NCI-H2196 treated with DMSO at 0.1 percent for 48 hours (cell line): ENCODE data around the gene FAM118B.

Experiments used
- DNase-seq: peaks from one replicate; lab custom pipeline; 2025; ENCODE audit not compliant: unreplicated experiment; lab: John Stamatoyannopoulos, UW

FAM118B gene

DNA sequence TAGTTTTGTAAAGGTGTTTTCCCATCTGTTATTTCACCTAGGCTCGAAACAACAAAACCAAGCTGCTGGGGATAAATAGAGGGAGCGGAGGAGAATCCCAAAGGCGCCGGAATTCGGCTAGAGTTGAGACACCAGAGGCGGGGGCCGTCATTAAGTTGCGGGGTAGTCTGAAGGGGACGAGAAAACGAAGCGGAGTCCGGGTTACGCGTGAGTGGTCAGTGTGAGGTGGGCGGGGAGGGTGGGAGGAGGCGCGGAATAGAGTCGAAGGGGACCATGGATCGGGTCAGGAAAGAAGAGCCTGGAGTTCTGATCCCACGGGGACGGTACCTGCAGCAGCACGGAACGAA is 56.8 kb downstream of the FAM118B start:
- no peak for DNase-seq

DNA sequence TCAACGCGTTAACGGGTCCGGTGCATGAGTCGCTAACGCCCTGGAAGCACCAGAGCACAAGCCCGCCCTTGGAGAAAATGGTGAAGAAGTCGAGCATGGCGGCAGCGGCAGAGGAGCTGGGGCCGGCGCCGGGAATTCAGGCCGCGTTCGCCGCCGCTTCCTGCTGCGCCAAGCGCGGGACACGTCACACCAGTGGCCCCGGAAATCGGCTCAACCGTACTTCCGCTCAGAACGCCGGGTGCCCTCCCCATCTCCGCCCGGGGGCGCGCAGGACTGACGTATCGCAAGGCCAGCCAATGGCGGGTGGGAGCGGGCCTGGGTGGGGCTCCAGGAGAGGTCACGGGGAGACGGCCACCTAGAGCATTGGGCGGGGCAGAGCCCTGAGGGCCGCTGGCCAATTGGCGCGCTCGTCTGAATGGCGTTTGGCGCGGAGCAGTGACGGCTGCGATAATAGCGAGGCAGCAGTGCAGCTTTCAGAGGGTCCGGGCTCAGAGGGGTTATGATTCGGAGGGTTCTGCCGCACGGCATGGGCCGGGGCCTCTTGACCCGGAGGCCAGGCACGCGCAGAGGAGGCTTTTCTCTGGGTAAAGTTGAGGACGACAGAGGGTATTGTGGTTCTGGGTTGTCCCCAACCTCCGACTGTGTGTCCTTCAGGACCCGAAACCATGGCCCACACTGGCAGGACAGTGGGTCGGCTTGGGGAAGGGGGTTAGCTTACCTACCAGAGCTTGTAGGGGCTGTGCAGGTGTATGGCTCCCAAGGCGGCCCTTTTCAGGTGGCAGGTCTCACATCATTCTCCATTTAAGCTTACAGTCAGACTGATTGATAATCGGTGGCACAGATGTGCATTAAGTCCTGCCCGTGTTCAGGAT is 57.4 kb downstream of the FAM118B start, which contains the start of the genes FOXRED1 and SRPRA:
TSS of gene FOXRED1 (plus strand) at position 447 of the 872 bp plus-strand sequence. CDS start at position 500, 53 bp downstream.
TSS of gene SRPRA (minus strand) at position 188 of the 872 bp plus-strand sequence. CDS start at position 97, 91 bp downstream.
- peak; percentile 98 for DNase-seq

DNA sequence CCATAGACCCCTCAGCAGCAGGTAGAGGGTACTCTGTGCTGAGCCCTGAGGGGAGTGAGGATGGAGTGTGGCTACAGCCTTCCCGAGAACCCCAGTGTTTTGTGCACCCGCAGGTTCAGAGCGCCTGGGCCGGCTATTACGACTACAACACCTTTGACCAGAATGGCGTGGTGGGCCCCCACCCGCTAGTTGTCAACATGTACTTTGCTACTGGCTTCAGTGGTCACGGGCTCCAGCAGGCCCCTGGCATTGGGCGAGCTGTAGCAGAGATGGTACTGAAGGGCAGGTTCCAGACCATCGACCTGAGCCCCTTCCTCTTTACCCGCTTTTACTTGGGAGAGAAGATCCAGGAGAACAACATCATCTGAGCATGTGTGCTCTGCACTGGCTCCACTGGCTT is 65.7 kb downstream of the FAM118B start:
- no peak for DNase-seq

DNA sequence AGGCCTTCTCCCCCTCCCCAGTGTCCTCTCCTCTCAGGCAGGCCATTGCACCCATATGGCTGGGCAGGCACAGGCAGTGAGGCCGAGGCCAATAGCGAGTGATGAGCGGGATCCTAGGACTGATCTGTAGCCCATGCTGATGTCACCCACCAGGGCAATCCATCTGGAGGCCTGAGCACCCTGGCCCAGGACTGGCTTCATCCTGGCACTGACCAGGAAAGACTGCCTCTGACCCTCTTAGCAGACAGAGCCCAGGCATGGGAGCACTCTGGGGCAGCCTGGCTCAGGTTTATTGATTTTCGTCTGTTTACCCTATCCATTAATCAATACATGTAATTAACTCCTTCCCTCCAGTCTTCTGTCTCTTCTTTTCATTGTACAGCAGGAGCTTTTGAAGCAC is 66.2 kb downstream of the FAM118B start:
- no peak for DNase-seq

DNA sequence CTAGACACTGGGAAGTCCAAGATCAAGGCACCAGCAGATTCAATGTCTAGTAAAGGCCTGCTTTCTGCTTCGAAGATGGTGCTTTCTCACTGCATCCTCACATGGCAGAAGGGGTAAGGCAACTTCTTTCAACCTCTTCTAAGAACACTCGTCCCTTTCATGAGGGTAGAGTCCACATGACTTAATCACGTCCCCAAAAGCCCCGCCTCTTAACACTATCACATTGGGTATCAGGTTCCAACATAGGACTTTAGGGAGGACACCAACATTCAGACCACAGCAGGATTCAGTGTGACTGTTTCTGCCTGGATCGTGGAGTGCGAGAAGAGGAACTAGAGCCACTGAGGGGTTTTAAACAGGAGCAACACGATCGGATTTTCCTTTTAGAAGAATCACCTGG is 67.6 kb downstream of the FAM118B start:
- no peak for DNase-seq

DNA sequence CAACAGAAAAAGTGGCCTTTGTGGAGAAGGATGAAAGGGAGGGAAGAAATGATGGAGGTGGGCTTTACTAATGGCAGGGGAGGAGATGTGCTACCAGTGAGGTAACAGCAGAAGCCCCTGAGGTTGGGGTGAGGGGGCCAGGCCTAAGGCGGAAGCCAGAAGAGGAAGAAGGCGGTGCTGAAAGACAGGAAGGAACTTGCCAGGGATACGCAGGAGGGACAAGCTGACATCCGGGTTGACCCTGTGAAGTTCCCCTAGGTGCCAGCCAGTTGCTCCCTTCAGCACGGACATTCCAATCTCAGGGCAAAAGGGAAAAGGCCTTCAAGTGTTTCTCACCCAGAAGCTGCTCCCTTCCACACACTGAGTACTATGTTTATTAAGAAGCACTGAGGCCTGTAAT is 69.0 kb downstream of the FAM118B start:
- no peak for DNase-seq

DNA sequence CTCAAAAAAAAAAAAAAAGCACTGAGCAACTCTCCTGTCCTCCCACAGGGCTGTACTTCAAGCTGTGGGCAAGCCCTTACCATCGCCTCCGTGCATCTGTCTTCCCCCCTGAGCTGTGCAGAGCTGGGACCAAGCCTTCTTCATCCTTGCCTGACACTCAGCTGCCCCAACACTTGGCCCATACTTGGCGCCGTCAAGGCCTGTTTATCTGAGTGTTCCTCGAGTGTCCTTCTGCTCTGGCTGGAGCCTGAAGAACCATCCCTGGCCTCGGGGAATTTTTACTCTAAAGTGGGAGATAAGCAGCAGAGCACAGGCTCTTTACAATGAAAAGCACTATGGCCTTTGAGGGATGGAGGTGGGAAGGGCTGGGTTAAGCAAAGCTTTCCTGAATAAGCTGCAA is 69.7 kb downstream of the FAM118B start:
- DNase-seq = no peak

DNA sequence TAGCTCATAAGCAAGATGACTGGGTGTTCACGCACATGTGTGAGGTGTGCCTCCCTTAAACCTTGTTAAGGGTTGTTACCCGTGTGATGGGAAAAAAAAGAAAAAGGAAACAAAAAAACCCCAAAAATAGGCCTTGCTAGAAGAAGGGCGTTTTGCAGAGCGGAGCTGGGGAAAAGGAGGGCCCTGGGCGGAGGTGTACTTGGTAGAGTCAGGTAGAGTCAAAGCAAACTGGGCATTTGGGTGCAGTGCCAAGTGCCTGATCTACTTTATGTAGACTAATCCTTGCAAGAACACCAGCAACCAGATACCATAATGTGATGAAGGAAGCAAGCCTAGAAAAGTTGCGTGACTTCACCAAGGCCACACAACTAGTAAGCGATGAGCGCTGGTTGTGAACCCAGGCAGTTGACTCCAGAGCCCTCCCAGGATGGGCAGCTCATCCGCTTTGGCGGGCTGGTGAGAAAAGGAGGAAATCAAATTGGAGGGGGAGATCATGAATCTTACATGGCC is 70.1 kb downstream of the FAM118B start:
- DNase-seq = no peak

DNA sequence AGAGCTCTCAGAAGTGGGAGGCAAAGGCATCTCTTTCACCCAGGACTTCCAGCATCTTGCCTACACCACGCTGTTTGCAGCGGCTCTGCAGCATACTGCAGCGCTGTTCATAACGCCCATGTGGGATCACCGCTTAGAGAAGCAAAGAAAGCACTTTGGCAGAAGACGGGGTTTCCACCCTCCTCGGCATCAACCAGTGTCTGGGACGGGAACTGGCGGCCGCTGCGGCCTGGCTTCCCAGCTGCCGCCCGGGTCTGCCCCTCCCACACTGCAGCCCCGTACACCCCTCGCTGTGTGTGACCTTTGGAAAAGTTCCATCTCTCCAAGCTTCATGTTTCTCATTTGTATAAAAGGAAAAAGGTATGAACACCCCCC is 70.8 kb downstream of the FAM118B start:
- DNase-seq = no peak

DNA sequence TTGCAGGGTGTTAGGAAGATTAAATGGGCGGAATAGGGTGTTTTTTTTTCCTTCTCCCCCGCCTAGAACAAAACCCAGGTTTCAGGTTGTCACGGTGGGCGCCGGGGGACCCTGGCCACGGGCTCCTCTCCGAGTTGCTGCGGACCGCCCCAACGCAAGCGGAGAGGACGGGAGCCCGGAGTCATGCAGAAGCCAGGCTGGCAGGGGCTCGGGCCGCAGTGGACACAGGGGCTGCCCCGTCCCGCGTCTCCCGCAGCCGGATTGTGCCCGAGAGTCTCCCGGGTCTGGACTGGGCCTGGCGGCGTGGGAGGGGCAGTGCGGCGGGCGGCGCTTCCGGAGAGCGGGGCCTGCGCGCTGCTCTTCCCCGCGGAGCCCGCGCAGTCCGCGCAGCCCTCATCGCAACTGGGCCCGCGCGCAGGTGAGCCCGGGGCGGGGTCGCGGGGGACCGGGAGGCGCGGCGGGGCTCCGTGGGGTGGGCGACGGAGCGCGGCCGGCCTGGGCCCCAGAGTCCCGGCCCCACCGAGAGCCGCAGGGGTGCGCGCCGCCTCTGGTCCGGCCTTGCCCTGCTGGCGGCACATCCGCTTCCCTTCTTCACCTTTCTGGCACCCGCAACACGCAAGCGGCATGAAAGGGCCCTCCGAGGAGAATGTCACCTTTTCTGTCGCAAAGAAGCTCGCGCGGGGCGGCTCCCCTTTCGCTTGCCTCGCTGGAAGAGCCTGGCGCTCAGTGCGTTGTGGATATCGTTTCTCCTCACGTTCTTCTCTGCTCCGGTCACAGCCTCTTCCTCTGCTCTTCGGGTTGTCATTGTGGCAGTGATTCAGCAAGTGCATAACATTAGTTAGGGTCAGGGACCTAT is 71.4 kb downstream of the FAM118B start, which contains the start of gene TIRAP:
TSS of gene TIRAP (plus strand) at position 358 of the 856 bp plus-strand sequence. CDS start 7,802 bp downstream, outside the sequence.
- peak; percentile 48 for DNase-seq

DNA sequence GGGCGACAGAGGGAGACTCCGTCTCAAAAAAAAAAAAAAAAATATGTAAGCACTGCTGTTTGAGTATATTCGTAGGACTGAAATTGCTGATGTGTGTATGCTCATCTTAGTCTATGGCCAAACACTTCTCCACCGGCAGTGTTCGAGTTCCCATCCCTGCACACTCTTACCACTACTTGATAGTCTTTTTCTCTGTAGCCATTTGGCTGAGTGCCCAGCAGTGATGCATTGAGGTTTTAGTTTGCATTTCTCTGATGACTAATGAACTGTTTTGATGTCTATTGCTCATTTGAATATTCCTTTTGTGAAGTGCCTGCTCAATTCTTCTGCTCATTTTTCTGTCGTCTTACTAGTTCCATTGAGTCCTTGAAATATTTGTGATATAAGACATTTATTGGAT is 73.2 kb downstream of the FAM118B start:
- peak; percentile 61 for DNase-seq

DNA sequence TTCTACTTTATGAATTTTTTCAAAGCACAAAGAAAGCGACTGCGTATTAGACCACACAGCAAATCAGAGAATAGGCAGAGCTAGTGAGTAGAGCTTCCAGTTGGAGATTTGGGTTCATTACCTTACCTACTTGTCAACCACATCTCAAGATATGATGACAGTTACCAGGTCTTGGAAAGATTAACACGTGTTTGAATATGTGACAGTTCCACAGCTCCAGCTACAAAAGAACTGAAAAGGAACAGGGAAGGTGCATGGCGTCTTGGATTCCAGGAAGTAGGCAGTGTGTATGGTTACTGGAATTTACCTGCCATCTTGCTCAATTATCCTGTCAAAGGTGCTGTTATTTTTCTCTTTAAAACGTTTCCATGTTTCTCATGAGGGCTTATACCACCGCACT is 76.7 kb downstream of the FAM118B start:
- no peak for DNase-seq

DNA sequence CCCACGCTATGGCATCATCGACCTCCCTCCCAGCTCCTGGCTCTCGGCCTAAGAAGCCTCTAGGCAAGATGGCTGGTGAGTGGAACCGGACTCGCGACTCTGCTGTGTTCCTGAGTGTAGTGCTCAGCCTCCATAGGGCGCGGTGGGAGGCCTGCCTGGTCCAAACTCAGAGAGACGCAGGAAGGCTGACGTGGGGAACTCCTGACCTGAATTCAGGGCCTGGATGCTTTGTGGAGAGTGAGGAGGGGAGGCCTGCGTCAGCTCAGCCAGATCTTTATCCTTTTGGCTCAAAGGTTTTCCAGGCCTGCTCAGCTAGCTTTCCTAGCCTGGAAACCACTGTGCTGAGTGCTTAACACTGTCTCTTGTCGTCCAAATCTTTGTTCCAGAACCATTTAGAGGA is 79.3 kb downstream of the FAM118B start:
- no peak for DNase-seq

DNA sequence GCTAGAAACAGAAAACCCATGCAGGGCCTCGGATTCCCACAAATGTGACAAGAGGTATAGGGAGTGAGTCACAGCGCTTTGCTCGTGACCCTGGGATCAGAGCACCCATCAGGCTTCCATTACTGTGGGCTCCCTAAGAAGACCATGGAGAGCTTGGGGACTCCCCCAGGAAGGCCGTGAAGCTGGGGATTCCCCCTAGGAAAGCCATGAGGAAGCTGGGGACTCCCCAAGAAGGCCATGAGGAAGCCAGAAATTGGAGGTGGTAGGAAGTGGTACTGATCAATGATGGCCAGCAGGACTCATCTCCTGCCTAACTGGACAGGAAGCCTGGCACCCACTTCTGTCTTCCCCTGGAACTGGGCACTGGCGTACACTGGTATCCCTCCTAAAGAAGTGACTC is 82.1 kb downstream of the FAM118B start:
- DNase-seq = no peak

DNA sequence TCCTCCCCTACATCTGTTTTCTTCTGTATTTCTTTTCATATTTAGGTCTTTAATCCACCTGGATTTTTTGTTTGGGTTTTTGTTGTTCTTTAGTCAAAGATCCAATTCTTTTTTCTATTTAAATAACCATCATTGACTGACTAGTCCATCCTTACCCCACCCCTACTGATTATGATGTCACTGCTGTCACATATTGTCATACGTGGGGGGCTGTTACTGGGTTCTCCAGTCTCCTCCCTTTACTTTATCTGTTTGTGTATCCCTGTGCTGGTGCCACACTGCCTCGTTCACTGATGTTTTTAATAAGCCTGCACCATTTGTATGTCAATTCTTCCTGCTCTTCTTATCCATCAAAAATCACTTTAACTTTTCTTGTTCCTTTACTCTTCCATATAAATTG is 85.4 kb downstream of the FAM118B start:
- no peak for DNase-seq

DNA sequence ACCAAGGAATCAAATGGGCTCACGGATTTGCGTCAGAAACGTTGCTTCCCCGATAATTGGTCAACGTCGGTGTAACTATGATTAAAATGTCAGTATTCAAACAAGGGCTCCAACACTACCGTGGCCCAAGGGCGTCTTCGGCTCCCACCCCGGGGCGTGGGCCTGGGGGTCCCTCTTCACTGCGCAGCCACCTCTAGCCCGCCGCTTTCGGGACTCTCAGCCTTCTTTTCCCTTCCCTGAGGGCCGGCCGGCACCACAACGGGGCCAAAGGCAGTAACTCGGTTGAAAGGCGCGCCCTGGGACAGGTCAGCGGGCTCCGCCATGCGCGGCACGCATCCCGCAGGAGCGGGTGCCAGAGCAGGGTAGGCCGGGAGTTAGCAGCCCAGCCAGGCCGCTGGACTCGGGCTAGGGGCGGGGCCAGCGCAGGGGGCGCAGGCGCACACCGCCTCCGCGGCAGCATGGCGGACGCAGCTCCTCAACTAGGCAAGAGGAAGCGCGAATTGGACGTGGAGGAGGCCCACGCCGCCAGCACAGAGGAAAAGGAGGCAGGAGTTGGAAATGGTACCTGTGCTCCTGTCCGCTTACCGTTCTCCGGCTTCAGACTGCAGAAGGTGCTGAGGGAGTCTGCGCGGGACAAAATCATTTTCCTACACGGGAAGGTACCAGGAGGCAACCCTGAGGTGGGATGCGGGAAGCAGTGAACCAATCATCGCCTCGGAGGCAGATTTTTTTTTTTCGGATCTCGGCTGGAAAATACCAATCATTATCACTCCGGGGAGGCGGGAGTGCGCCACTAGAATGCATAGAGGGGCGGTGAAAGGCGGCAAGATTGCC is 92.3 kb downstream of the FAM118B start, which contains the start of gene DCPS:
TSS of gene DCPS (plus strand) at position 438 of the 834 bp plus-strand sequence. CDS start at position 459, 21 bp downstream.
- peak; percentile 82 for DNase-seq

DNA sequence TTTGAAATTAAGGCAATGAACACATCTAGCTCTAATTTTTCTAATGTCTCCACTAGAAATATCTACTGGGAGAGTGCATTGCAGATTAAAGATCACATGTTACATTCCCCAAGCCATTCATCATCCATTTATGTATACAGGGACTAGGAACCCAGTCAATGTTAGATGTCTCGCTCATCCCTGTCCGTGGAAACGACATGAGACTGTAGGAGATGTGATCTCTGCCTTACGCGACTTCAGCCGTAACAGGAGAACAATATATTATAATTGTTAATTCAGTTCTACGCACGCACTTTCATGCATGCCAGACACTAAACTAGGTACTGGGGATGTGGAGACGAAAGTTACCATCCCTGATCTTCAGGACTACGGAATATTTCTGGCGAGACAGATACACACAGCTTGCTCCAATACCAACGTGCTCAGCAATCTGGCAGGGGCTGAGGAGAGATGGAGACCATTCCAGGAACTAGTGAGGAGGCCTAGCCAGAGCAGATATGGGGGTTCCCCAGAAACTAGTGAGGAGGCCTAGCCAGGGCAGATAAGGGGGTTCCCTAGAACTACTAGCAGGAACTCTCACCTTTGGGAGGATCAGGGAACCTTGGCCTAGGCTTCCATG is 93.0 kb downstream of the FAM118B start:
- no peak for DNase-seq

DNA sequence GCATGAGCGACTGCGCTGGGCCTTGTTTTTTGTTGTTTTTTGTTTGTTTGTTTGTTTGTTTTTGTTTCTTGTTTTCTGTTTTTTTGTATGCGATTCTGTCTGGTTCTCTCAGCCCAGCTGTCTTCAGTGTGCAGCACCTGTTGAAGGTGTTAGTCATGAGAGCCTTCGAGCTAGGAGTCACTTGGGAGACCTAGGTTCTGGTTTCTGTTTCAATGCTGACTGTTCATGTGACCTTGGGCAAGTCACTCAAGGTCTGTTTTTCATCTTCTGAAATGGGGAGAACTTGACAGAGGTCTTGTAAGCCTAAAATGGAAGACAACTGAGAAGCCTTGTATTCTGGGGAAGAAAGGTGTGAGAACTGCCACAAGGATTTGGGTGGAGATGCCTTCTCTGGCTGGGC is 94.1 kb downstream of the FAM118B start:
- DNase-seq = no peak

DNA sequence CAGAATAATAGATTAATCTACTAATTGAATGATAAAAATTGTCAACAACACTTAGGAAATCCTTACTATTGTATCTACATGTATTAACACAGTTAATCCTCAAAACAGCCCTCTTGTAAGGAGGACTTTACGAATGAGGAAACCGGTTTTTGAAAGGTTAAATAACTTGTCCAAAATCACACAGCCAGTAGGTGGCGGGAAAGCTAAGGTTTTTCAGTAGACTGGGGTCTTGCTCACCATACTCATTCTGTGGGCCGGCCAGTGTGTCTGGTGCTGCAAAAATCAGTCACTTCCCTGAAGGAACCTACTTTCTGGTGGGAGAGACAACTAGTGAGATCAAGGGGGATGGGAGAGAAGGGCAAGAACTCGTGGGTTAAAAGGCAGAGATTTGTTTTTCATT is 96.1 kb downstream of the FAM118B start:
- DNase-seq = no peak

DNA sequence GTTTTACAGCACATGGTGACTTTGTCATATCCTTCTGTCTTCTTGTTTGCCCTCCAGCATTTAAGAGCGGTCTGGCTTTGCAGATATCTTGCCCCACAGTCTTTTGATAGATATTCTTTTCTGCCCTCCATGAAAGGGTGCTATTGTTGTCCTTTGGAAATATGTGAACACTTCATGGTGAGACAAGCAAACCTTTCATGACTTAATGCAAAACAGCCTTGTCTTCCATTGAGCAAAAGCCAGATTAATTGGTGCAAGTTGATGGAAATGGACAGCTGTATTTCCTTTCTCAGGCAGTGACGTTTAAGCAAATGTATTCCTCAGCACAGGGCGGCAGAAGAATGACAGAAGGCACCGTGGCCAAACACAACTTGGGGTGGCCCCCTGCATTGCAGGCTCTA is 96.7 kb downstream of the FAM118B start:
- no peak for DNase-seq
